ENCODE data around the gene TPGS1.
A peak's percentile ranks its signal among the peaks of the same experiment; 100 is the strongest.

TPGS1 gene

GRCh38 chr19:510606-511100 lies 3.4 kb downstream of the TPGS1 start:
- no peak overlapping the region for H3K4me3 ChIP-seq (ENCODE audit: low read length in 2 of 2)
- H4K8ac ChIP-seq (ENCODE audit: low read depth, low read length), result no peak overlapping the region
- H3K18ac ChIP-seq (ENCODE audit: low read length), result peak overlapping the region; percentile 84
- peak overlapping the region; percentile 70 for H2BK15ac ChIP-seq (ENCODE audit: low read length)
- H3K4me2 ChIP-seq (ENCODE audit: insufficient read depth, low read length, poor library complexity, severe bottlenecking), result peak overlapping the region; percentile 38
- peak overlapping the region; percentile 67 for H2BK12ac ChIP-seq (ENCODE audit: low read length)
- H2AFZ ChIP-seq (ENCODE audit: low read length), result no peak overlapping the region
- H2AK5ac ChIP-seq (ENCODE audit: low read depth, low read length), result peak overlapping the region; percentile 73
- H2BK5ac ChIP-seq (ENCODE audit: low read length), result peak overlapping the region; percentile 26
- peaks cover 0 to 2% (median 0%) of the 10 kb centered on the region in 3 experiments for H3K27me3 ChIP-seq (ENCODE audit: control insufficient read depth in 3 of 3, insufficient read depth in 3 of 3, low read depth in 1 of 3, low read length in 3 of 3)
- peak overlapping the region; percentile 67 for H3K27ac ChIP-seq (replicated peaks; ENCODE audit: low read length)
- DNase-seq (ENCODE audit: low spot score), result peak; percentile 88
- no peak overlapping the region for H2BK120ac ChIP-seq (ENCODE audit: low read depth, low read length)
- H3K23ac ChIP-seq (ENCODE audit: low read depth, low read length, poor library complexity), result no peak overlapping the region
- H4K91ac ChIP-seq (ENCODE audit: low read depth, low read length, poor library complexity), result no peak overlapping the region
- H3K14ac ChIP-seq (ENCODE audit: low read length), result no peak overlapping the region
- peaks cover 0 to 8% of the 10 kb centered on the region in 2 donors for H3K9me3 ChIP-seq (replicated peaks in 1 of 2; ENCODE audit: control insufficient read depth in 2 of 2, insufficient read depth in 1 of 2, low read depth in 1 of 2, low read length in 2 of 2)
- H3K36me3 ChIP-seq (replicated peaks in 1 of 2; ENCODE audit: control insufficient read depth in 2 of 2, insufficient read depth in 2 of 2, low read length in 2 of 2), result peaks cover 11 to 18% of the 10 kb centered on the region in 2 donors
- no CpG with 5 or more reads among the region's 21 CpGs for WGBS, 2 donors (ENCODE audit: extremely low coverage in 2 of 2, insufficient read length in 2 of 2, insufficient replicate concordance in 1 of 2)
- no peak overlapping the region for H3K9ac ChIP-seq (ENCODE audit: low read depth, low read length, poor library complexity)
- H3K79me1 ChIP-seq (ENCODE audit: low read depth, low read length), result peaks cover 13% of the 10 kb centered on the region
- H3K4me1 ChIP-seq (ENCODE audit: control insufficient read depth in 2 of 2, insufficient read depth in 1 of 2, low read depth in 1 of 2, low read length in 2 of 2), result peaks cover 19 to 24% of the 10 kb centered on the region in 2 donors
- no peak overlapping the region for H3K4ac ChIP-seq (ENCODE audit: low read length)

GRCh38 chr19:511101-511851 lies 4.0 kb downstream of the TPGS1 start:
- H2BK120ac ChIP-seq (ENCODE audit: low read depth, low read length), result no peak overlapping the region
- H3K18ac ChIP-seq (ENCODE audit: low read length), result peak overlapping the region; percentile 86
- H3K27ac ChIP-seq (replicated peaks; ENCODE audit: low read length), result peak overlapping the region; percentile 73
- no peak overlapping the region for H3K14ac ChIP-seq (ENCODE audit: low read length)
- no peak overlapping the region for H4K91ac ChIP-seq (ENCODE audit: low read depth, low read length, poor library complexity)
- H2BK15ac ChIP-seq (ENCODE audit: low read length), result no peak overlapping the region
- H2BK12ac ChIP-seq (ENCODE audit: low read length), result peak overlapping the region; percentile 24
- H3K9me3 ChIP-seq (replicated peaks in 1 of 2; ENCODE audit: control insufficient read depth in 2 of 2, insufficient read depth in 1 of 2, low read depth in 1 of 2, low read length in 2 of 2), result peaks cover 0 to 8% of the 10 kb centered on the region in 2 donors
- no peak for DNase-seq (ENCODE audit: low spot score)
- H3K27me3 ChIP-seq (ENCODE audit: control insufficient read depth in 3 of 3, insufficient read depth in 3 of 3, low read depth in 1 of 3, low read length in 3 of 3), result peaks cover 0 to 2% (median 0%) of the 10 kb centered on the region in 3 experiments
- H2BK5ac ChIP-seq (ENCODE audit: low read length), result peak overlapping the region; percentile 26
- peaks cover 18 to 24% of the 10 kb centered on the region in 2 donors for H3K4me1 ChIP-seq (ENCODE audit: control insufficient read depth in 2 of 2, insufficient read depth in 1 of 2, low read depth in 1 of 2, low read length in 2 of 2)
- H3K4ac ChIP-seq (ENCODE audit: low read length), result no peak overlapping the region
- no peak overlapping the region for H3K9ac ChIP-seq (ENCODE audit: low read depth, low read length, poor library complexity)
- peaks cover 11 to 18% of the 10 kb centered on the region in 2 donors for H3K36me3 ChIP-seq (replicated peaks in 1 of 2; ENCODE audit: control insufficient read depth in 2 of 2, insufficient read depth in 2 of 2, low read length in 2 of 2)
- H3K79me1 ChIP-seq (ENCODE audit: low read depth, low read length), result peaks cover 13% of the 10 kb centered on the region
- H3K4me3 ChIP-seq (ENCODE audit: low read length in 2 of 2), result no peak overlapping the region
- no CpG with 5 or more reads among the region's 30 CpGs for WGBS, 2 donors (ENCODE audit: extremely low coverage in 2 of 2, insufficient read length in 2 of 2, insufficient replicate concordance in 1 of 2)
- H2AK5ac ChIP-seq (ENCODE audit: low read depth, low read length), result peak overlapping the region; percentile 10
- H4K8ac ChIP-seq (ENCODE audit: low read depth, low read length), result no peak overlapping the region
- peak overlapping the region; percentile 38 for H3K4me2 ChIP-seq (ENCODE audit: insufficient read depth, low read length, poor library complexity, severe bottlenecking)
- no peak overlapping the region for H2AFZ ChIP-seq (ENCODE audit: low read length)
- H3K23ac ChIP-seq (ENCODE audit: low read depth, low read length, poor library complexity), result peak overlapping the region; percentile 61

- Histone ChIP-seq H3K79me1 (ENCODE audit: low read depth, low read length) (peaks cover 13% of the 10 kb centered on the region), H2AK5ac (ENCODE audit: low read depth, low read length) (peak overlapping the region; percentile 90), H2BK120ac (ENCODE audit: low read depth, low read length) (peak overlapping the region; percentile 31), H3K27me3 (ENCODE audit: control insufficient read depth in 3 of 3, insufficient read depth in 3 of 3, low read depth in 1 of 3, low read length in 3 of 3) (peaks cover 0 to 2% (median 0%) of the 10 kb centered on the region in 3 experiments), H4K91ac (ENCODE audit: low read depth, low read length, poor library complexity) (no peak overlapping the region), H3K9me3 (replicated peaks in 1 of 2; ENCODE audit: control insufficient read depth in 2 of 2, insufficient read depth in 1 of 2, low read depth in 1 of 2, low read length in 2 of 2) (peaks cover 0 to 8% of the 10 kb centered on the region in 2 donors), H3K23ac (ENCODE audit: low read depth, low read length, poor library complexity) (peak overlapping the region; percentile 93), H3K4ac (ENCODE audit: low read length) (no peak overlapping the region), H2BK5ac (ENCODE audit: low read length) (peak overlapping the region; percentile 53), H3K4me2 (ENCODE audit: insufficient read depth, low read length, poor library complexity, severe bottlenecking) (no peak overlapping the region), H3K27ac (replicated peaks; ENCODE audit: low read length) (peak overlapping the region; percentile 54), H3K4me3 (ENCODE audit: low read length in 2 of 2) (no peak overlapping the region), H4K8ac (ENCODE audit: low read depth, low read length) (no peak overlapping the region), H3K4me1 (ENCODE audit: control insufficient read depth in 2 of 2, insufficient read depth in 1 of 2, low read depth in 1 of 2, low read length in 2 of 2) (peaks cover 20 to 24% of the 10 kb centered on the region in 2 donors), H2AFZ (ENCODE audit: low read length) (peak overlapping the region; percentile 11), H3K18ac (ENCODE audit: low read length) (peak overlapping the region; percentile 83), H2BK12ac (ENCODE audit: low read length) (peak overlapping the region; percentile 94), H3K9ac (ENCODE audit: low read depth, low read length, poor library complexity) (no peak overlapping the region), H3K36me3 (replicated peaks in 1 of 2; ENCODE audit: control insufficient read depth in 2 of 2, insufficient read depth in 2 of 2, low read length in 2 of 2) (peaks cover 11 to 18% of the 10 kb centered on the region in 2 donors), H2BK15ac (ENCODE audit: low read length) (peak overlapping the region; percentile 85), H3K14ac (ENCODE audit: low read length) (no peak overlapping the region)
- DNase-seq (ENCODE audit: low spot score), result no peak
- no CpG with 5 or more reads among the region's 62 CpGs for WGBS, 2 donors (ENCODE audit: extremely low coverage in 2 of 2, insufficient read length in 2 of 2, insufficient replicate concordance in 1 of 2)
These were observed 5.5 kb downstream of the TPGS1 start for GRCh38 chr19:512547-513365.

All from neuronal stem cell (in vitro differentiated cells).